ENCODE results near the gene RNF217. TPM values are rescaled to one million over a fixed set of nuclear protein-coding genes. Genes with fewer than 3 reads are reported as not detected.

Gene RNF217
- total RNA-seq, 1 experiment from 2014 or later: 37.7 TPM

DNA sequence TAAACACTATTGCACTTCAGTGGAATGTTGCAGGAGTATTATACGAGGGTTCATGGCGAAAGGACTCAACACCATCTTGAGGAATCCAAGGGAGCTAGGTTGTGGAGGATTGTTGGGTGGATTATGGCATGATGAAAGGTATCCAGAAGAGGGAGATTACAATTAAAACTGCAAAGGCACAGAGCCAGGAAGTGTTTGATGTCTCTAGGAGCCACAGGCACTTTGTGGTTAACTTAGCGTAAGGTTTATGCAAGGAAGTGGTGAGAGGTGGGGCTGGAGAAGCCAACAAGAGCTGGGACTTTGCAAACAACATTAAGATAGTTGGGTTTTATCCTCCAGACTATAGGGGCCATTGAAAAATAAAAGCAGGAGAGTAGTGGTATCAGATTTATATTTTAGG, 104.7 kb downstream of the RNF217 start:
- no peak for DNase-seq (ENCODE audit: low read depth, low spot score)
- BruUV-seq (replicated peaks): no TSS peak
- CTCF ChIA-PET: no interaction called here

DNA sequence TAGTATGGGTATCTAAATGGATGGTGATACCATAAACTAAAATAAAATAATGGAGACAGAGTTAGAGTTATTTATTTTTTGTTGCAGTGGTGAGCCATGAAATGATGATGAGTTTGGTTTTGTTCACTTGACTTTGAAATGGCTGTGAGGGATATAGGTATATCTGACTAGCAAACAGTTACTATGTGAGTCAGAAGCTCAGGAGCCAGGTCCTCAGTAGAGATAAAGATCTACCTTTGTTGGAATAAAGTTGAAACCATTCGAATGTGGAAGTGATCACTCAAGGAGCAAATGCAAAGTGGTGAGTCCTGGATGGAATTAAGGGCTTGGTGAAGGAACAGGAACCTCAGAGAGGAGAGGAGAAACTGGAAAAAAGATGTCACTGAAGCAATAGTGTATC, 105.3 kb downstream of the RNF217 start:
- no peaks in the 10 kb centered on the region for H3K27me3 ChIP-seq (ENCODE audit: control insufficient read depth, insufficient read depth, low read length)
- no peaks in the 10 kb centered on the region for H3K4me1 ChIP-seq (ENCODE audit: control insufficient read depth, insufficient read depth, low read length)
- H3K9me3 ChIP-seq (ENCODE audit: control insufficient read depth, insufficient read depth, low read depth, low read length): no peaks in the 10 kb centered on the region
- BruUV-seq (replicated peaks): no TSS peak
- ATAC-seq (no peak), DNase-seq (ENCODE audit: low read depth, low spot score) (no peak)
- no peak overlapping the region for H3K27ac ChIP-seq (ENCODE audit: low read length)
- intact Hi-C loops (cut with micrococcal nuclease; ENCODE audit: unreplicated experiment): no loop called here
- no peak overlapping the region for H3K4me3 ChIP-seq (ENCODE audit: low read depth in 2 of 2, low read length in 2 of 2)
- ChIA-PET POLR2A (no interaction called here), CTCF (no interaction called here)
- H3K36me3 ChIP-seq (ENCODE audit: control insufficient read depth, insufficient read depth, low read length): no peaks in the 10 kb centered on the region
- TF ChIP-seq, protein P1, sequence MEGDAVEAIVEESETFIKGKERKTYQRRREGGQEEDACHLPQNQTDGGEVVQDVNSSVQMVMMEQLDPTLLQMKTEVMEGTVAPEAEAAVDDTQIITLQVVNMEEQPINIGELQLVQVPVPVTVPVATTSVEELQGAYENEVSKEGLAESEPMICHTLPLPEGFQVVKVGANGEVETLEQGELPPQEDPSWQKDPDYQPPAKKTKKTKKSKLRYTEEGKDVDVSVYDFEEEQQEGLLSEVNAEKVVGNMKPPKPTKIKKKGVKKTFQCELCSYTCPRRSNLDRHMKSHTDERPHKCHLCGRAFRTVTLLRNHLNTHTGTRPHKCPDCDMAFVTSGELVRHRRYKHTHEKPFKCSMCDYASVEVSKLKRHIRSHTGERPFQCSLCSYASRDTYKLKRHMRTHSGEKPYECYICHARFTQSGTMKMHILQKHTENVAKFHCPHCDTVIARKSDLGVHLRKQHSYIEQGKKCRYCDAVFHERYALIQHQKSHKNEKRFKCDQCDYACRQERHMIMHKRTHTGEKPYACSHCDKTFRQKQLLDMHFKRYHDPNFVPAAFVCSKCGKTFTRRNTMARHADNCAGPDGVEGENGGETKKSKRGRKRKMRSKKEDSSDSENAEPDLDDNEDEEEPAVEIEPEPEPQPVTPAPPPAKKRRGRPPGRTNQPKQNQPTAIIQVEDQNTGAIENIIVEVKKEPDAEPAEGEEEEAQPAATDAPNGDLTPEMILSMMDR (IDR thresholded peaks at IDR 0.05): no peak
- TF ChIP-seq SIN3A (IDR thresholded peaks at IDR 0.05; ENCODE audit: borderline replicate concordance, insufficient read depth, low read depth, low read length) (no peak), TCF7L2 (IDR thresholded peaks at IDR 0.05; ENCODE audit: low read depth, low read length) (no peak), POLR2AphosphoS5 (IDR thresholded peaks at IDR 0.05; ENCODE audit: low read depth, low read length) (no peak), REST (IDR thresholded peaks at IDR 0.05; ENCODE audit: insufficient read depth in 1 of 2, low read depth in 2 of 2, low read length in 1 of 2) (no peak)
- in situ Hi-C loops (cut with HindIII; ENCODE audit: low pct_unique_long_range_greater_than_20kb, low sequenced_read_pairs): no loop called here

More for the DNA sequence above, 104.7 kb downstream of the RNF217 start:
- Histone ChIP-seq H3K27ac (ENCODE audit: low read length) (no peak overlapping the region), H3K27me3 (ENCODE audit: control insufficient read depth, insufficient read depth, low read length) (no peaks in the 10 kb centered on the region), H3K9me3 (ENCODE audit: control insufficient read depth, insufficient read depth, low read depth, low read length) (no peaks in the 10 kb centered on the region), H3K4me3 (ENCODE audit: low read depth in 2 of 2, low read length in 2 of 2) (no peak overlapping the region), H3K4me1 (ENCODE audit: control insufficient read depth, insufficient read depth, low read length) (no peaks in the 10 kb centered on the region), H3K36me3 (ENCODE audit: control insufficient read depth, insufficient read depth, low read length) (no peaks in the 10 kb centered on the region)
- no peak for ATAC-seq
- no peak for TF ChIP-seq POLR2AphosphoS5 (IDR thresholded peaks at IDR 0.05; ENCODE audit: low read depth, low read length)
- TF ChIP-seq, protein P1 (IDR thresholded peaks at IDR 0.05): no peak
- no peak for TF ChIP-seq SIN3A (IDR thresholded peaks at IDR 0.05; ENCODE audit: borderline replicate concordance, insufficient read depth, low read depth, low read length)
- TF ChIP-seq TCF7L2 (IDR thresholded peaks at IDR 0.05; ENCODE audit: low read depth, low read length): no peak
- TF ChIP-seq REST (IDR thresholded peaks at IDR 0.05; ENCODE audit: insufficient read depth in 1 of 2, low read depth in 2 of 2, low read length in 1 of 2): no peak
- in situ Hi-C loops (cut with HindIII; ENCODE audit: low pct_unique_long_range_greater_than_20kb, low sequenced_read_pairs): no loop called here
- POLR2A ChIA-PET: no interaction called here
- intact Hi-C loops (cut with micrococcal nuclease; ENCODE audit: unreplicated experiment): no loop called here
